Measurements from ENCODE around the gene ADRA2A.

The ADRA2A gene

DNA sequence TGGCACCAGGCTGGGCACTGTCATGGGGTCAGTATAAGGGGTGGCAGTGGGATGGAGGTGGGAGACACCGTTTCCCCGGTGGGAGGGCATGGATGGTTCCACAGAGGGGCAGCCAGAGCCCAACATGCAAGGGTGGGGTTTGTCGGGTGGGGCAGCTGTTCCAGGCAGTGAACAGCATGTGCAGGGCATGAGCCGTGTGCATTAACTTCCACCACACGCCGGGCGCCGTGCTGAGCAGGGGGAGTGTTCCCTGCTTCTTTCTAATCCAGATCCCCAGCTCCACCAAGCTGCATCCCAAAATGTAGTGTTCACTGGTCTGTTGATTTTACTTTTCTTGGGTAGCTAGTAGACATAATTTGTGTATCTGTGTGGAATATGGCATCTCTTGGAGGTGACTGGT lies 29.3 kb downstream of the ADRA2A start:
- no peak overlapping the region for H3K27ac ChIP-seq
- TF ChIP-seq CTCF (conservative IDR thresholded peaks at IDR 0.05), result no peak

DNA sequence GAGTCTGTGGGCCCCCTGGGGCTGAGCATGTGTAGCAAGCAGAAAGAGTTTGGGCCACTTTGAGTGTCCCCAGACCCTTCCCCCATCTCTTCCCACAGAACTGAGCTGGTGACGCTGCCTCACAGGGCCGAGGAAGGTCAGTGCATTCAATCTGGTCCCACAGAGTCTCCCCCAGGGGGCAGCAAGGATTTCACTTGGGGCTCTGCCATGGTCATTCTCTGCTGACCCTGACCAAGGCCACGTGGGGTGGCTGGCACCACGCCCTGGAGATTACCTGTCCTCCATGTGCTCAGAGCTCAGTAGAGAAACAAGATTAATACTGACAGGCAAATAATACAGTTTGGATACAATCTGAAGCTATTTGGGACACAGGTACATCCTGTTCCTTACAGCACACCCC lies 30.2 kb downstream of the ADRA2A start:
- no peak overlapping the region for H3K27ac ChIP-seq
- TF ChIP-seq CTCF (conservative IDR thresholded peaks at IDR 0.05), result no peak

DNA sequence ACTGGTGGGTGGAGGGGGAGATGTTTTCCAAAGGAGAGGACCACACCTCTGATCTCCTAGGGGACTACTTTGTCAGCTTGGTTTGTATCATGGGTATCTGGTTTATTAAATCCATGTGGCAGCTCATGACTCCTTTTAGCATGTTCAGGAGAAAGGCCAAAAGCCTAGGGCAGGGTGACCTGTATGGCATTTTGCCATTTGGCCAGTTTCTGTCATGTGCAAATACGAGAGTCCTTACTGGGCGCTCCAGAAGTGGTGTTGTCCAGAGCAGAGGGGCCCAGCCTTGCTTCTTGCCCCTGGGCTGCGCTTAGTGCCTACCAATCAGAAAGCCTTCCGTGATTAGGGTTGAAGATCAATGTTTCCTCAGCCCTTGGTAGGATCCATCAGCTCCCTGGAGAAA lies 31.0 kb downstream of the ADRA2A start:
- TF ChIP-seq CTCF (conservative IDR thresholded peaks at IDR 0.05), result no peak
- no peak overlapping the region for H3K27ac ChIP-seq

DNA sequence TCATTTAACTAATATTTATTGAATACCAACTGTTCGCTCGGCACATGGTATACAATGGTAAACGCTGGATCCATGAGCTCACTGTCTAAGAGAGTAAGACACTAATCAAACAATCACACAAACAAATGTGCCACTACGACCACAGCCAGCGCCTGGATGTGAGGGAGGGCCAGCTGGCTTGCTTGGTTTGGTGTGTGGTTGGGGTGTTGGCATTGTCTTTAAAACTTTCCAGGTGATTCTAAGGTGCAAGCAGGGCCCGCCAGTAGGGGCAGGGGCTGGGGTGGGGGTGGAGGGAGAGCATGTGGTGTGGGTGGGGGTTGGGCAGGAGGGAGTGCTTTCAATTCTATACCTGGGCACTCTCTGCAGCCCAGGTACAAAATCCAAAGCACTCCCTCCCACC lies 31.6 kb downstream of the ADRA2A start:
- no peak for TF ChIP-seq CTCF (conservative IDR thresholded peaks at IDR 0.05)
- H3K27ac ChIP-seq, result no peak overlapping the region

DNA sequence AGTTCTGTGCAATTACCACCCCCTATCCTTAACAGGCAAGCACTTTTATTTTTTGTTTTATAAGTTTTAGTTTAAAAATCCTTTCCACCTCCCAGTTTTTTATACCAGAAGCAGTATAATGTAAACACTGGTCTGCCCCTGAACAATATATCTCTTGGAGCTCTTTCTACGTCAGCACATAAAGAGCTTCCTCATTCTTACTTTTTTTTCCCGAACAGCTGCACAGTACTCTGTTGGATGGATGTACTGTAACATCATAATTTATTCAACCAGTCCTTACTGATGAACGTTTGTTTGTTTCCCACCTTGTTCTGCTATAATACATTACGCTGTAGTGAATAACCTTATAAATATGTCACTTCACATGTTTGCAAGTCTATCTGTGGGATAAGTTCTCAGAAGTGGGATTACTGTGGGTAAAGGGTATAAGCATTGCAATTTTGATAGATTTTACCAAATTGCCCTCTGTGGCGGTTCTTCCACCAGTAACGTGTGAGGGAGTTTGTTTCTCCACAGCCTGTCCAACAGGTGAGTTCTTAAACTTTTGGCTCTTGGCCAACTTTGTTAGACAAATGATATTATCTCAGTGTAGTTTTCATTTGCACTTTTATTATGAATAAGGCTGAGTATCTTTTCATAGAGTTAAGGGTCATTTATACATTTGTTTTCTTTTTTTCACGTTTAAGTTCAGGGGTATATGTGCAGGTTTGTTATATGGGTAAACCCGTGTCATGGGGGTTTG lies 32.8 kb downstream of the ADRA2A start:
- TF ChIP-seq CTCF (conservative IDR thresholded peaks at IDR 0.05), result no peak
- no peak overlapping the region for H3K27ac ChIP-seq

GRCh38 chr10:111110771-111111170 lies 33.9 kb downstream of the ADRA2A start:
- H3K27ac ChIP-seq, result no peak overlapping the region
- no peak for TF ChIP-seq CTCF (conservative IDR thresholded peaks at IDR 0.05)

GRCh38 chr10:111112333-111112732 lies 35.5 kb downstream of the ADRA2A start:
- TF ChIP-seq CTCF (conservative IDR thresholded peaks at IDR 0.05), result no peak
- no peak overlapping the region for H3K27ac ChIP-seq
